SK-N-SH (cell line): ENCODE data around the gene RASSF1. TPM values are rescaled to one million over a fixed set of nuclear protein-coding genes. Genes with fewer than 3 reads are reported as not detected.

Source experiments
- CTCF ChIA-PET: fragments of 300-600, 350-600 bp; formaldehyde crosslinking; extraction: SDS; loops from one replicate; lab custom pipeline; 2021; lab: Yijun Ruan, JAX
- POLR2A ChIA-PET: fragments of 350-600 bp; sonication (Branson Sonifier 250); formaldehyde crosslinking; extraction: SDS; loops from one replicate; lab custom pipeline; 2020; ENCODE audit warnings: antibody characterized with exemption, inconsistent platforms; lab: Yijun Ruan, JAX
- DNase-seq: peaks from one replicate; pipeline ENCODE4 v3.0.0; 2012
- H2AFZ ChIP-seq: fragments of 200-600 bp; sonication (generic); 2 replicates; pipeline ENCODE4 v1.8.1; 2016; ENCODE audit warnings: antibody characterized with exemption, mild to moderate bottlenecking, low read depth
- H3F3A ChIP-seq: fragments of 200-600 bp; sonication (generic); replicated peaks from 2 replicates; pipeline ENCODE3; 2016; ENCODE audit warnings: antibody characterized with exemption, mild to moderate bottlenecking; ENCODE audit not compliant: insufficient read depth
- H3K27ac ChIP-seq, 2 experiments: fragments of 200-500 bp in 1 of 2; fragments of 200-600 bp in 1 of 2; sonication (Bioruptor generic) in 1 of 2; sonication (generic), shearing (Covaris generic) in 1 of 2; 2 replicates each; pipeline versions ENCODE4 v1.5.1 to v1.6.1; 2014 to 2016; ENCODE audit warnings: low read depth in 2 of 2, inconsistent platforms in 1 of 2, low read length in 1 of 2, mild to moderate bottlenecking in 1 of 2, mixed read lengths in 1 of 2
- H3K27me3 ChIP-seq: fragments of 200-600 bp; sonication (generic), shearing (Covaris generic); 2 replicates; pipeline ENCODE4 v1.6.1; 2016; ENCODE audit warnings: mixed run types; ENCODE audit not compliant: insufficient read depth
- H3K36me3 ChIP-seq, 2 experiments: fragments of 200-500 bp in 1 of 2; fragments of 200-600 bp in 1 of 2; sonication (Bioruptor generic) in 1 of 2; sonication (generic) in 1 of 2; replicated peaks in 1 of 2; 2 replicates each; pipeline versions ENCODE3 to v1.5.1; 2014 to 2016; ENCODE audit warnings: low read length in 1 of 2, mild to moderate bottlenecking in 1 of 2; ENCODE audit not compliant: insufficient read depth in 2 of 2, control insufficient read depth in 1 of 2
- H3K4me1 ChIP-seq, 2 experiments: fragments of 200-500 bp in 1 of 2; fragments of 200-600 bp in 1 of 2; sonication (Bioruptor generic) in 1 of 2; sonication (generic), shearing (Covaris generic) in 1 of 2; 2 replicates each; pipeline versions ENCODE4 v1.5.1 to v1.6.1; 2014 to 2016; ENCODE audit warnings: low read depth in 1 of 2, low read length in 1 of 2, mixed run types in 1 of 2; ENCODE audit not compliant: insufficient read depth in 2 of 2, control insufficient read depth in 1 of 2
- H3K4me2 ChIP-seq: fragments of 200-600 bp; sonication (generic), shearing (Covaris generic); 2 replicates; pipeline ENCODE4 v1.6.1; 2017; ENCODE audit warnings: mixed run types
- H3K4me3 ChIP-seq, 2 experiments: fragments of 200-500 bp in 1 of 2; fragments of 200-600 bp in 1 of 2; sonication (Bioruptor generic) in 1 of 2; sonication (generic), shearing (Covaris generic) in 1 of 2; 2 replicates each; pipeline versions ENCODE4 v1.5.1 to v1.8.1; 2014 to 2016; ENCODE audit warnings: low read depth in 2 of 2, inconsistent platforms in 1 of 2, low read length in 1 of 2, mild to moderate bottlenecking in 1 of 2, mixed read lengths in 1 of 2, moderate library complexity in 1 of 2
- H3K79me2 ChIP-seq: fragments of 200-600 bp; sonication (generic); 2 replicates; pipeline ENCODE4 v1.8.1; 2017; ENCODE audit warnings: mild to moderate bottlenecking; ENCODE audit not compliant: insufficient read depth
- H3K9ac ChIP-seq: fragments of 200-600 bp; sonication (generic); 2 replicates; pipeline ENCODE4 v1.6.1; 2017; ENCODE audit warnings: mixed run types
- H3K9me2 ChIP-seq: fragments of 200-600 bp; sonication (generic); 2 replicates; pipeline ENCODE4 v1.6.1; 2017; ENCODE audit warnings: mixed run types
- H3K9me3 ChIP-seq: fragments of 200-600 bp; sonication (generic); 2 replicates; pipeline ENCODE4 v1.6.1; 2017; ENCODE audit warnings: mixed run types, mild to moderate bottlenecking, moderate library complexity
- H4K20me1 ChIP-seq: fragments of 200-600 bp; sonication (generic); 2 replicates; pipeline ENCODE4 v1.6.1; 2017; ENCODE audit warnings: mild to moderate bottlenecking, mixed run types; ENCODE audit not compliant: insufficient read depth
- CHD2 ChIP-seq: fragments of 150-350 bp; IDR thresholded peaks from 2 replicates; pipeline ENCODE4 v1.6.1; 2018; ENCODE audit warnings: low read length; ENCODE audit not compliant: partially characterized antibody
- ELF1 ChIP-seq: IDR thresholded peaks from 2 replicates; pipeline ENCODE4 v1.4.0; 2012
- FOXJ3 ChIP-seq: sonication (generic); formaldehyde crosslinking; IDR thresholded peaks from 2 replicates; pipeline ENCODE4 v1.5.1; 2020; ENCODE audit warnings: mild to moderate bottlenecking, missing genetic modification reagents
- IRF3 ChIP-seq: fragments of 150-350 bp; IDR thresholded peaks from 2 replicates; pipeline ENCODE4 v1.6.1; 2016; ENCODE audit warnings: mild to moderate bottlenecking, low read depth, low read length
- MEF2A ChIP-seq: IDR thresholded peaks from 2 replicates; pipeline ENCODE4 v1.4.0; 2012; ENCODE audit warnings: low read depth, borderline replicate concordance
- PBX3 ChIP-seq: IDR thresholded peaks from 2 replicates; pipeline ENCODE4; 2012
- RFX5 ChIP-seq: IDR thresholded peaks from 2 replicates; pipeline ENCODE4 v1.6.1; 2012; ENCODE audit warnings: mild to moderate bottlenecking, improper control_type of control experiment, low read length
- RXRA ChIP-seq: IDR thresholded peaks from 2 replicates; pipeline ENCODE4 v1.4.0; 2012; ENCODE audit warnings: low read depth, mild to moderate bottlenecking, borderline replicate concordance
- SIN3A ChIP-seq: IDR thresholded peaks from 2 replicates; pipeline ENCODE4 v1.6.1; 2012; ENCODE audit warnings: low read depth, mild to moderate bottlenecking, low read length, moderate library complexity, borderline replicate concordance
- TAF1 ChIP-seq: IDR thresholded peaks from 2 replicates; pipeline ENCODE4 v1.6.1; 2012; ENCODE audit warnings: low read depth, mild to moderate bottlenecking, low read length, moderate library complexity, borderline replicate concordance
- USF1 ChIP-seq: IDR thresholded peaks from 2 replicates; pipeline ENCODE4 v1.4.0; 2012; ENCODE audit warnings: low read depth, borderline replicate concordance
- USF2 ChIP-seq: fragments of 150-350 bp; IDR thresholded peaks from 2 replicates; pipeline ENCODE4 v1.6.1; 2017; ENCODE audit warnings: antibody characterized with exemption, low read length, low read depth, borderline replicate concordance
- ZBTB33 ChIP-seq: IDR thresholded peaks from 2 replicates; pipeline ENCODE4 v1.4.0; 2012; ENCODE audit warnings: low read depth, borderline replicate concordance
- WGBS: methylation state at CpG from one replicate; pipeline ENCODE4 v1.1.6; 2017; ENCODE audit warnings: low lambda C conversion rate; 5-methylcytosine and 5-hydroxymethylcytosine counted together
- polyA plus RNA-seq, 3 experiments: library from polyadenylated mRNA; depleted of rRNA; stranded (reverse); fragments of >200 nt; gene quantifications; 2 replicates each; pipeline ENCODE4 v1.2.3, GENCODE V29; 2012

Gene RASSF1
- polyA plus RNA-seq, 1 of the 3 experiments (the other 2 are of a cell fraction): 28.1 TPM

GRCh38 chr3:50293079-50293801, 47.4 kb downstream of the RASSF1 start:
- Histone ChIP-seq H3K4me3 (peak overlapping the region; percentile 45 to 96; a peak in 3 of 4 replicates), H3K9me2 (no peaks in the 10 kb centered on the region), H4K20me1 (no peaks in the 10 kb centered on the region), H2AFZ (peak overlapping the region; percentile 63; the same call in 1 of the 2 replicates), H3K27me3 (no peaks in the 10 kb centered on the region), H3K9me3 (no peaks in the 10 kb centered on the region), H3K4me1 (peaks cover 6 to 20% of the 10 kb centered on the region in 2 experiments; a peak in 2 of 4 replicates), H3K36me3 (peaks cover 3 to 25% of the 10 kb centered on the region in 2 experiments), H3K9ac (peak overlapping the region; percentile 44; the same call in 1 of the 2 replicates), H3K79me2 (peaks cover 22% of the 10 kb centered on the region), H3K27ac (peak overlapping the region; percentile 39 to 69; a peak in 3 of 4 replicates), H3F3A (no peaks in the 10 kb centered on the region), H3K4me2 (peak overlapping the region; percentile 83)
- DNase-seq: no peak
- CTCF ChIA-PET: interaction anchor here (0.9 to 2.2 kb wide), 7 partner anchors 19 to 99 kb away, joined by 3 to 7 read pairs (median 5); partner anchors contain the start of gene HYAL2
- no peak for TF ChIP-seq MEF2A
- no peak for TF ChIP-seq PBX3
- TF ChIP-seq FOXJ3 (CRISPR knock-in tag): no peak
- no peak for TF ChIP-seq RXRA
- no peak for TF ChIP-seq RFX5
- no peak for TF ChIP-seq ZBTB33
- WGBS: 83% methylated on average over 12 of the region's 12 CpGs
- POLR2A ChIA-PET: interaction anchor here (2.0 kb wide), 1 partner anchor 31 kb away, joined by 6 read pairs; no protein-coding TSS in a partner anchor

GRCh38 chr3:50292159-50293078, 48.2 kb downstream of the RASSF1 start, which contains the start of gene IFRD2:
IFRD2 (minus strand) TSS chr3:50292429; CDS start chr3:50292274, 155 bp downstream.
- Histone ChIP-seq H4K20me1 (no peaks in the 10 kb centered on the region), H3K9me3 (no peaks in the 10 kb centered on the region), H3K27ac (peak within 1 kb of the TSS; percentile 69), H3K9me2 (no peaks in the 10 kb centered on the region), H3K9ac (peak within 1 kb of the TSS; percentile 90), H3K4me1 (peaks cover 3 to 16% of the 10 kb centered on the region in 2 experiments; a peak in 2 of 4 replicates), H3K36me3 (peaks cover 3 to 33% of the 10 kb centered on the region in 2 experiments), H3F3A (no peaks in the 10 kb centered on the region), H3K4me2 (peak within 1 kb of the TSS; percentile 100), H2AFZ (peak within 1 kb of the TSS; percentile 76; the same call in 1 of the 2 replicates), H3K4me3 (peak within 1 kb of the TSS; percentile 84 to 96), H3K79me2 (peaks cover 20% of the 10 kb centered on the region), H3K27me3 (no peaks in the 10 kb centered on the region)
- POLR2A ChIA-PET: interaction anchor here (0.6 to 2.0 kb wide), 4 partner anchors 29 to 1210 kb away, joined by 3 to 6 read pairs (median 3); no protein-coding TSS in a partner anchor
- CTCF ChIA-PET: interaction anchor here (0.9 to 2.2 kb wide), 10 partner anchors 18 to 98 kb away, joined by 3 to 7 read pairs (median 5); partner anchors contain the start of gene HYAL2
- WGBS: 2% methylated on average over 27 of the region's 67 CpGs
- peak; percentile 95 for DNase-seq
- TF ChIP-seq USF2 (no peak), IRF3 (no peak), ELF1 (peak; percentile 57), TAF1 (peak; percentile 63; the same call in 1 of the 2 replicates), SIN3A (peak; percentile 85; the same call in 1 of the 2 replicates), USF1 (no peak), CHD2 (peak; percentile 98), PBX3 (0 out of 2 replicates have a peak, but pooled peaks have one; percentile 13)
